Stimulated activated CD4-positive, alpha-beta T cell treated with anti-CD3 and anti-CD28 coated beads, Interleukin-4, amount 100 ng/mL, for 4 hours (primary cell): ENCODE measurements around the gene PNN.

Experiments used
- DNase-seq, 2 experiments: peaks; one replicate each; pipeline ENCODE4 v3.0.0-alpha.2; 2020

Gene PNN

DNA sequence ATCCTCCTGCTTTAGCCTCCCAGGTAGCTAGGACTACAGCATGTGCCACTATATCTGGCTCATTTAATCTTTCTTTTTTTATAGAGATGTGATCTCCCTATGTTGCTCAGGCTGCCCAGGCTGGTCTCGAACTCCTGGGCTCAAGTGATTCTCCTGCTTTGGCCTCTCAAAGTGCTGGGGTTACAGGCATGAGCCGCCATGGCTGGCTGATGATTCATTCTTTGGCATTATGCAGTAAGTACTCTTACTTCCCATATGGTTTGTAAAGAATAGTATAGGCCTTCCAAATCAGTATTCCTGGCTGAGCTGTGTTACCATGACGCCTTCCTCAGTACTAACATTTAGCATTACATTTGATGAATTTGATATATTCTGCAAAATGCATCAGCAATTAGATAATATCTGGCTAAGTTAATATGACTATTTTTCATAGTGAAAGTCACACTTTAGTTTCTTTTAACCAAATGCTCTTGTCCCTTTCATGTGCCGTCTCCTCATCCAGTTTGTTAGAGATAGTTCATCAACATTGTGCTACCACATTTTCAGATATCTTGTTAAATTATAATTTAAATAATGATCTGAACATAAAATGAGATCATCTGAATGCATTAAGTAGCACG, 55.5 kb downstream of the PNN start:
- no peak for DNase-seq

DNA sequence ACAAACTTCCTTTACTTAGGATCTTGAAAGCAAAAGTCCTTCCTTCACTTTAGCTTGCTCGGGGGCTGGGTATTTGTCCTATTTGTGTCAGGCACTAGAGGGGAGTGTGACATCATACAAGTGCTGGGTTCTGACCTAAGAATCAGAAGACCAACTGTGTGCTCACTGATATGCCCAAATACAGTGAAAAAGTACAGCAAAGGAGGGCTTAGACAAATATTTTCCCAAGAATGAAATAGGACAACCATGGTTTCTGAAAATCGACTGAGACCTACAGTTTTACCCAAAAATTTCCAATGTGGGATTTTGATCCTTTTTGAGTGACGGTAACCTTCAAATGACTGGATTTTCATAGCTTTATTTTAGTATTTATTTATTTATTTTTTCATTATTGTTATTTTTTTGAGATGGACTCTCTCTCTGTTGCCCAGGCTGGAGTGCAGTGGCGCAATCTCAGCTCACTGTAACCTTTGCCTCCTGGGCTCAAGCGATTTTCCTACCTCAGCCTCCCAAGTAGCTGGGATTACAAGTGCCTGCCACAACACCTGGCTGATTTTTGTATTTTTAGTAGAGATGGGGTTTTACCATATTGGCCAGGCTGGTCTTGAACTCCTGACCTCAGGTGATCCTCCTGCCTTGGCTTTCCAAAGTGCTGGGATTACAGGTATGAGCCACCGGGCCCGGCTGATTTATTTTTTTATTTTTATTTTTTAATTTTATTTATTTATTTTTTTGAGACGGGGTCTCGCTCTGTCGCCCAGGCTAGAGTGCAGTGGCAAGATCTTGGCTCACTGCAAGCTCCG, 56.9 kb downstream of the PNN start:
- DNase-seq, result peak in 1 of 2 experiments; percentile 23
